NCI-H69 (cell line): ENCODE results near the gene CES2.
"Not testable (repeated sequence)": the region's sequence is repeated elsewhere in the genome, so short reads cannot be mapped to it uniquely, and the experiment has no call there.

ENCODE experiments used
- DNase-seq: peaks from one replicate; lab custom pipeline; 2025; lab: John Stamatoyannopoulos, UW

CES2 gene

GRCh38 chr16:66955363-66956153 lies 20.2 kb downstream of the CES2 start:
- not testable (repeated sequence) for DNase-seq

GRCh38 chr16:66956154-66956457 lies 20.8 kb downstream of the CES2 start:
- DNase-seq = not testable (repeated sequence)

GRCh38 chr16:66958857-66959703 lies 23.8 kb downstream of the CES2 start:
- DNase-seq = no peak

DNA sequence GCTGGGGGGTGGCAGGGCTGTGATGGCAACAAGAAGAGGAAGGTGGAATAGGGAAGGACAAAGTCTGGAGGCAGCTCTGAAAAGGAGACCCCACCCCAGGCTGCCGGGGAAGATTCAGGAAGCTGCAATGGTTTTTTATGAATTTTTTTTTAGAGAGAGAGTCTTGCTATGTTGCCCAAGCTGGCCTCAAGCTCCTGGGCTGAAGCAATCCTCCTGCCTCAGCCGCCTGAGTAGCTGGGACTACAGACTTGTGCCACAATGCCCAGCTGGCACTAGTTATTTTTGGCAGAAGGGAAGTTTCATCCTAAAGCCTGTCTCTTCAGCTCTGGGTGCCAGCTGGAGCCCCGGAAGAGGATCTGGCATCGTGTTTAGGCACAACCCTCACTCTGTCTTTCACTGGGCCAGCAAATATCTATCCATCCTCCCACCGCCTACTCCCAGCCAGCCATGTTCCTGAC lies 24.4 kb downstream of the CES2 start:
- DNase-seq = no peak

GRCh38 chr16:66960270-66960669 lies 25.0 kb downstream of the CES2 start:
- no peak for DNase-seq

DNA sequence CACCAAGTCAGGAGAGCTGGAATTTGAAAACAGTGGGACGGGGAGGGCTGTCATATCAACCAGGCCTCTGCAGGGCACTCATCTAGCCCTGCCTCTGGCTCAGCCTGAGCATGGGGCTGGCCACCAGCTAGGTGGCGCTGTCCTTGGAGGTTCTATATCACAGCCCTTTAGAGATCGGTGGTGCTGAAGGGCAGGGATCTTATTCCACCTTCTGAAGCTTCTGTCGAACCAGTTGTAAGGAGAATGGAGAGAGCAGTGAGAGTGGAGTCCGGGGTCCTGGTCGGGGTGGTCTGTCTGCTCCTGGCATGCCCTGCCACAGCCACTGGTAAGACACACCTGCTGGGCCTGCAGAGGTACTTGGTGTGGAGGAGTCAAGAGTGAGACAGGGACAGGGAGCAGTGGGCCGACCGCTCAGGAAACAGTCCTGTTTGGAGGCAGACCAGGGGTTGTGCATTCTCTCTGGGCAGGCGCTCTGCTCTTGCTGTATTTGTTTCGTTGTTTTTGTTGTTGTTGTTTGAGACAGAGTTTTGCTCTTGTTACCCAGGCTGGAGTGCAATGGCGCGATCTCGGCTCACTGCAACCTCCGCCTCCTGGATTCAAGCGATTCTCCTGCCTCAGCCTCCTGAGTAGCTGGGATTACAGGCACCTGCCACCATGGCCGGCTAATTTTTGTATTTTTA lies 25.9 kb downstream of the CES2 start, which contains the start of gene CES3:
Gene CES3, plus strand, starts transcription at position 202 of the 680 bp plus-strand sequence. Its CDS starts 42 bp downstream, at position 244.
- peak; percentile 79 for DNase-seq

GRCh38 chr16:66961914-66962313 lies 26.6 kb downstream of the CES2 start:
- peak; percentile 45 for DNase-seq

DNA sequence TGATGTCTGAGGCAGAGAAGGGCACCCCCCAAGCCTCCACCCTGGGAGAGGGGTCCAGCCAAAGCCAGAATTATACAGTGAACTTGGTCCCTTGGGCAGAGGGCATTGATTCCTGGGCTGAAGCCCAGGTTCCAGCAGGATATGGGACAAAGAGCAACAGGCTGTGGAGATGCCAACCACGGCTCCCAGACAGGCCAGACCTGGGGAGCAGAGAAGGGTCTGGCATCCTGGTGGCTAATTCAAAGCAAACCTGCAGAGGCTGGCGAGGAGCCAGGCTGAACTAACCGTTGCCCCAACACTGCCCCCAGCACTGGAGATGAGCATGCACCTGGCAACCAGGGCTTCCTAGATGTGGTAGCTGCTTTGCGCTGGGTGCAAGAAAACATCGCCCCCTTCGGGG lies 28.7 kb downstream of the CES2 start:
- peak; percentile 43 for DNase-seq

- no peak for DNase-seq
Measured at GRCh38 chr16:66968847-66969246, 33.5 kb downstream of the CES2 start.

DNA sequence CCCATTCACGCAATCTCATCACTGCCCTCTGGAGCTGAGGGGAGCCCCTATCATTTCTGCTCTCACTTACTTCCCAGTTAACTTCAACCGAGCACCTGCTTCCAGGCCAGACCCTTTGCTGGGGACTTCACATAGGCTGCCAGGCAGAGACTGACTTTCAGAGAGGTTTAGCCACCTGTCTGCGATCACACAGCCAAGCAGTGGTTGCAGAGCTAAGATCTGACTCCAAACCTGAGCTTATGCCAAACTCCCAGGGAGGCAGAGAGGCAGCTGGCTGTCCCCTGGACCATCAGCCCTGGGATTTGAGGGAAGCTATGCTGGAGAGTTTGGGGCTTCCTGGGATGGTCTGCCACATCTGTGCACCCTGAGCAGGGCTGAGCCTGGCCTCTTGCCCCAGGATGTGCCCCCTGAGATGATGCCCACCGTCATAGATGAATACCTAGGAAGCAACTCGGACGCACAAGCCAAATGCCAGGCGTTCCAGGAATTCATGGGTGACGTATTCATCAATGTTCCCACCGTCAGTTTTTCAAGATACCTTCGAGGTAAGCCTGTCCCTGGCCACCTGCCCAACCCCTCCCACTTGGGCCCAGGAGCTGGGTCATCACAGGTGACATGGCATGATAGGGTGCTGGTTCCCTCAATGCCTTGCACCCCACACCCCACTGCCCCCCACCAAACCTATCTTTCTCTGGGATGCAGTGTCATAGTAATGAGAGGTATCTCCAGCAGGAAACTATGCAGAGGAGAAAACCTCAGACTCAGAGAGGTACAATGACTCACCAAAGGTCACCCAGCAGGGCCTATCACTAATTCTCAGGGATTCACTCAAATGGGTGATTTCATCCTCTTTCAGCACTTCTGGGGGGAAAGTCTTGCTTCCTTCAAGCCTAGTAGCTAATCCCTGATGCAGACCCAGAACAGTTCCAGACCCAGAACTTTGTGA lies 35.7 kb downstream of the CES2 start:
- DNase-seq = no peak

- DNase-seq = no peak
Measured at GRCh38 chr16:66972983-66973382, 37.7 kb downstream of the CES2 start.

DNA sequence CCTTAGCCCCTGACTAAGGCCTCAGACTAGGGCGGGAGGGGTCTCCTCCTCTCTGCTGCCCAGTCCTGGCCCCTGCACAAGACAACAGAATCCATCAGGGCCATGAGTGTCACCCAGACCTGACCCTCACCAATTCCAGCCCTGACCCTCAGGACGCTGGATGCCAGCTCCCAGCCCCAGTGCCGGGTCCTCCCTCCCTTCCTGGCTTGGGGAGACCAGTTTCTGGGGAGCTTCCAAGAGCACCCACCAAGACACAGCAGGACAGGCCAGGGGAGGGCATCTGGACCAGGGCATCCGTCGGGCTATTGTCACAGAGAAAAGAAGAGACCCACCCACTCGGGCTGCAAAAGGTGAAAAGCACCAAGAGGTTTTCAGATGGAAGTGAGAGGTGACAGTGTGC lies 38.4 kb downstream of the CES2 start:
- no peak for DNase-seq

- peak; percentile 13 for DNase-seq
Measured at GRCh38 chr16:66974156-66974931, 39.0 kb downstream of the CES2 start.

- DNase-seq = peak; percentile 73
Measured at GRCh38 chr16:66974932-66975246, 39.6 kb downstream of the CES2 start.

- no peak for DNase-seq
Measured at GRCh38 chr16:66975302-66975893, 40.1 kb downstream of the CES2 start.

DNA sequence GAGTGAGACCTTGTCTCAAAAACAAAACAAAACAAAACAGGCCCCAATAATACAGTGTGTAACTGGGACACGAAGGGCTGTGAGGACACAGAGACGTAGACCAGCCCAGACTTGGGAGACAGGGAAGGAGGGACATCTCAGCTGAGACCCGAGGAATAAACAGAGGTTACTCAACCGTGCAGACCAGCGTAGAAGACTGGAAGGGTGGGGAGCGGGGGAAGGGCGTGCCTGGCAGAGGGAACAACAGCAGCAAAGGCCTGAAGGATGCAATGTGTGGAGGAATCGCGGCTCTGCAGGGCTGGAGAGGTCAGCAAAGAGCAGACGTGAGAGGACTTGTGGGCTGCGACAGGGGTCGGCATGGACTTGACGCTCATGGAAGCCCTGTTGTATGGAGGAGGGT lies 41.4 kb downstream of the CES2 start:
- DNase-seq = no peak

DNA sequence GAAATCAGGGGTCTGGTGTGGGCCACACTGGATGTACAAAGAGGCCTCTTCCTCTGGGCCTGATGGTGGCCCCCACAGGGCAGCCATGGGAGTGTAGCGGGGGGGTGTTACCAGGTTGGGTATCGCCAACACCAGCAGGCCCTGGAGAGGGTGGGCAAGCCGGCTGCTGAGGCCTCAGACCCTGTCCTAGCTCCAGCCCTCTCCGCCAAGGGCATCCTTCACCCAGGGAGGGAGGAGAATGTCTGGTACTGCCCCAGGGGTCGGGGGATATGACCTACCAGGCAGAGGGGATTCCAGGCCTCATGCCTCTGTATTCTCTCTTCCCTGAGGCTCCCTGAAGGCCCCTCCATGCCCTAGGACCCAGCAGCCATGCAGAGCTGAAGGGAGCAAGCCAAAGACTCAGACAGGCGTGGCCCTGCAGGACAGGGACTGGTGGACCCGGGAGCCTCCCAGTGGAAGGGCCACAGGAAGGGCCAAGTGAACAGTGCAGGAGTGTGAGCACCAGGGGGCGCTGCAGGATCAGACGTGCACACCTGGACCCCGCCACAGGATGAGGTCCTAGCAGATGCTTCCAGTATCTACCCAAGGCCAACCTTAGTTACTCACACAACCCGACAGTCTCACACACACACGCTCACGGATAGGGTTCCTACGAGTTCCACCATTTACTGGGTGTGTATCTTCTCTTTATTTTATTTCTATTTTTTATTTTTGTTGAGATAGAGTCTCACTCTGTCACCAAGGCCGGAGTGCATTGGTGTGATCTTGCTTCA lies 42.2 kb downstream of the CES2 start:
- DNase-seq = peak; percentile 75

DNA sequence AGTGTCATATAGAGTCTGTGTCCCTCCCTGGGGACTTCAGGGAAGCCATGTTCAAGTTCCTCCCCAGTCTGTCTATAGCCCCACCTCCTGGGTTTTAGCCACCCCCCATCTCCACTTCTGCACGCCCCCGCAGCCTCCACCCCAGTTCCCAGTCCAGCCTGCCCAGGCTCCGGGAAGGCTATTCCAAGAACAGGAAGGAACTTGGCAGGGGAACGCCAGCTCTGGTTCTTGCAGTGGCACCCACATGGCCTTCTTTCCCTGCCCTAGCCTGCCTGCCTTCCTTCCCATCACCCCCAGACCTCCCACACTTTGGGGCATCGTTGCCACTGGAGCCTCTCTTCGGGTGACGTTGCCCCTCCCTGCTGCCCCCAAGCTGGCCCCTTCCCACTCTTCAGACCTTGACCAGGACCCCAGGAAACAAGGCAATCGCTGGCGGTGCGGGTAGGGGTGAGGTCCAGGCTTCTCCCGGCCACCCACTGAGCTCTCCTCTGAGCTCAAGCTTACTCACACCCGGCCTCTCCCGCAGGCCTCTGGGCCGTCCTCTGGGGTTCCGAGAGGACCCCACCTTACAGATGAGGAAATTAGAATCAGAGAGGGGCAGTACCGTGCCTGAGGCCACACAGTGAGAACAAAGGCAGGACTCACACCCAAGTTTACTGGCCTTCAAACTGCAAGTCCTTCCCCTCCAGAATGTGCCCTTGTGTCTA lies 43.8 kb downstream of the CES2 start:
- no peak for DNase-seq

DNA sequence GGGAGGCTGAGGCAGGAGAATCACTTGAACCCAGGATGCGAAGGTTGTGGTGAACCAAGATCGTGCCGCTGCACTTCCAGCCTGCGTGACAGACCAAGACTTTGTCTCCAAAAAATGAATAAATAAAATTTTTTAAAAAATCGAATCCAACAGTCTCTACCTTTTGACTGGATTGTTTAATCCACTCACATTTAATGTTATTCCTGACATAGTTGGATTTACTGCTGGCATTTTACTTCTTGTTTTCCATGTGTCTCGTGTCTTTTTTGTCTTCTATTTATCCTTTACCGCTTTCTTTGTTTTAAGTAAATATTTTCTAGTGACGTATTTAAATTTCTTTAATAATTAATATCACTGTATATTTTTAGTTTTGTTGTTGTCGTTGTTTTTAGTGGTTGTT lies 47.7 kb downstream of the CES2 start:
- no peak for DNase-seq
